AG10803 (cell line): Measurements from ENCODE around the gene TANGO2.

Experiments
- DNase-seq: peaks from one replicate; pipeline ENCODE4 v3.0.0; 2010; ENCODE audit warnings: low read depth
- H3K4me3 ChIP-seq: 2 replicates; pipeline ENCODE4 v1.5.1; 2011; ENCODE audit warnings: mild to moderate bottlenecking, low read length, control low read depth
- TF ChIP-seq, protein P1 (sequence below): conservative IDR thresholded peaks from 2 replicates; pipeline ENCODE4 v1.5.1; 2011; ENCODE audit warnings: mild to moderate bottlenecking, low read length, control low read depth, inconsistent platforms

The TANGO2 gene

DNA sequence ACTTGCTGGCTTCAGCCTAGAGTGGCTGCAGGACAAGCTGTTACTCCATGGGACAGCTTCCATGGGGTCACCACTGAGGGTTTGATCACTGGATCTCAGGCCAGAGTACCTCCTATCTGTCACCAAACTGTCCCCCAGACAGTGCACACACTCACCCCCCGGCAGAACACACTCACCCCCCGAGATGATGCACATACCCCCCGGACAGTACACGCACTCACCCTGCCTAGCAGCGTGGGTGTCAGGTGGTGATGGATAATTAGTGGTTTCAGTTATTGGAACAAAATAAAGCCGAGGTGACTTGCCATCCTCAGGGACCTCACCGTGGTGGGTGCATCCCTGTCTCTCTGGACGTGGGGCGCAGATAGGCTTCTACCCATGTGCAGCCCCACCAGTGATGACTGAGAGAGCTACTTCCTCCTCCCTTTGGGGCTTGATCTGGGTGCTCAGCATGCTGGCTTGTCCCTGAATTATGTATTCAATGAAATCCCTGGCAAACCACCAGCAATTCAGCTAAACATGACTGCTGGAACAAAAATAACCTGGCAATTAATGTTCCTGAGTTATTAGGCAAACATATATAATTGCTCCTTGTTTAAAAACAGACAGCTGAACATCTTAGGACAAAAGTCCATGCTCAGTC, 18.9 kb downstream of the TANGO2 start:
- TF ChIP-seq, protein P1, sequence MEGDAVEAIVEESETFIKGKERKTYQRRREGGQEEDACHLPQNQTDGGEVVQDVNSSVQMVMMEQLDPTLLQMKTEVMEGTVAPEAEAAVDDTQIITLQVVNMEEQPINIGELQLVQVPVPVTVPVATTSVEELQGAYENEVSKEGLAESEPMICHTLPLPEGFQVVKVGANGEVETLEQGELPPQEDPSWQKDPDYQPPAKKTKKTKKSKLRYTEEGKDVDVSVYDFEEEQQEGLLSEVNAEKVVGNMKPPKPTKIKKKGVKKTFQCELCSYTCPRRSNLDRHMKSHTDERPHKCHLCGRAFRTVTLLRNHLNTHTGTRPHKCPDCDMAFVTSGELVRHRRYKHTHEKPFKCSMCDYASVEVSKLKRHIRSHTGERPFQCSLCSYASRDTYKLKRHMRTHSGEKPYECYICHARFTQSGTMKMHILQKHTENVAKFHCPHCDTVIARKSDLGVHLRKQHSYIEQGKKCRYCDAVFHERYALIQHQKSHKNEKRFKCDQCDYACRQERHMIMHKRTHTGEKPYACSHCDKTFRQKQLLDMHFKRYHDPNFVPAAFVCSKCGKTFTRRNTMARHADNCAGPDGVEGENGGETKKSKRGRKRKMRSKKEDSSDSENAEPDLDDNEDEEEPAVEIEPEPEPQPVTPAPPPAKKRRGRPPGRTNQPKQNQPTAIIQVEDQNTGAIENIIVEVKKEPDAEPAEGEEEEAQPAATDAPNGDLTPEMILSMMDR: no peak
- DNase-seq: no peak
- no peak overlapping the region for H3K4me3 ChIP-seq

DNA sequence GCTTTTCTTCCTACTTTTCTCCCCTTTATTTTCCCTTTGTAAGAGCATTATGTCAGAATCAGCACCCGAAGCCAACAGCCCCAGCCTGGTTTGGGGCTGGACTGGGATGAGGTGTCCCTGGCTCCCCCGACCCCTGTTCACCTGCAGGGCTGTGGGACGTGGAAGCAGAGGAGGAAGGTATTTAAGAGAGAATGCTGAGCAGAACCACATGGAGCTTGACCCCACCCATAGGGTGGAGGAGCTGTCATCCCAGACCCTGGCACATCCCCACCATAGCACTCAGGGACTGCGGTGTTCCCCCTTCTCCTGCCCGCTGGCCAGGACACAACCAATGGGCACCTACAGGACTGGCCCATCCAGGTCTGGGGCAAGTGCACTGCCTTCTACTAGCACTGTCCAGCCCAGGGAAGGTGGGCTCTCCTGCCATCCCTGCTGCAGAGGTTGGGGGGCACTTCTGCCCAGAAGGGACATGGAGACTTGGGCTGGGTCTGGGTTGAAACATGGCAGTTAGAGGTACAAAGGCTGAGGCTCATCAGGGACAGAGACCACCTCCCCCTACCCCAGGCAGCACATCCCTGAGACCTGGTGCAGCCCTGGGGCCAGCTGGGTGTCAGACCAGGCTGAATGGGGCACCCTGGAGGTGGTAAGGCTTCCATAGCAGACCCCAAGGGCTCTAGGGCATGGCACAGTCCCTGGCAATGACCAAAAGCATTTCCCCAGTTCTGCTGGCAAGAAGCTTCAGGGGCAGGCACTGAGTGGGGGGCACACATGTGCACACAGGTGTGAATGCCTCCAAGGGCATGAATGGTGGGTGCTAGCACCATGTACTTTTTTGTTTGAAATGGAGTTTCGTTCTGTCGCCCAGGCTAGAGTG, 19.7 kb downstream of the TANGO2 start:
- H3K4me3 ChIP-seq: no peak overlapping the region
- TF ChIP-seq, protein P1: no peak
- no peak for DNase-seq

DNA sequence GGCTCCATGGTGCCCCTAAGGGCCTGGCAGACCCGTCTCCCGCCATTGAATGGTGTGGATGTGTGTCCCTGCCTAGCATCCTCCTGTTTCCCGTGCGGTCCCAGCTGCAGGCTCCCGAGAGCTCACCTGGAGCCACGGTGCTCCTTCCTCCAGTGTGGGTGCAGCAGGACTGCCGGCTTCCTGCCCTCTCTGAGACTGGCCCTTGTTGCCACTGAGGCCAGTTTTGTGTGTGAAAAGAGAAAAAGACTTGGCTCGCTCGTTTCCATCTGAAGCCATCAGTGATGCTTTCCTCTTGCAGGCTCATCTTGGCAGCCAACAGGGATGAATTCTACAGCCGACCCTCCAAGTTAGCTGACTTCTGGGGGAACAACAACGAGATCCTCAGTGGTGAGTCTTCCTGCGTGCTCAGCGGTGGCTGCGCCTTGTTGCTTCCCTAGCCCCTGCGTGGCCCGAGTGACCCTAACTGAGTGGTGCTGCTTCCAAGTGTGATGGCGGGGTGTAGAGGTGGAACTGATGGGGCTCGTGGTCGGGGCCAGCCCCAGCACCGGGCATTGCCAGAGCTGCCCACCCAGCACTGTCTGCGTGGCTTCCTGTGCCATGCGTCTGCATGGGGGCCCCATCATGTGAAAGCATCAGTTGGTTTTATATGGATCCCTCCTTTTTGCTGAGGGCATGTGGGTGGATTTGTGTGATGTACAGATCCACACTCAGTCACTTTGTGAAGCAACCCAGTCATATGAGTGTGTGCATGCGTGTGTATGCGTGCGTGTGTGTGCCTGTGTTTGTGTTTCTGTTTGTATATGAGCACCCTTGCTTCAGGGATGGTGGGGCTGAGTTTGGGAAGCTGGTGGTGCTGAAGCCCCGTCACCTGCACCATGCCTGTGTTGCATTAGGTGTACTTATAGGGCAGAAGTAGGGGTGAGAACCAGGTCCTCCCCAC, 22.4 kb downstream of the TANGO2 start:
- DNase-seq: no peak
- H3K4me3 ChIP-seq: no peak overlapping the region
- TF ChIP-seq, protein P1: no peak

- TF ChIP-seq, protein P1: no peak
- H3K4me3 ChIP-seq: no peak overlapping the region
- no peak for DNase-seq
Observed at GRCh38 chr22:20043997-20044342, 23.1 kb downstream of the TANGO2 start.

GRCh38 chr22:20044495-20045151, 23.7 kb downstream of the TANGO2 start:
- no peak for DNase-seq
- no peak overlapping the region for H3K4me3 ChIP-seq
- TF ChIP-seq, protein P1: no peak

- no peak overlapping the region for H3K4me3 ChIP-seq
- DNase-seq: no peak
- TF ChIP-seq, protein P1: no peak
Observed at GRCh38 chr22:20046730-20047129, 25.8 kb downstream of the TANGO2 start.
